Forelimb muscle (tissue), 1 donor: ENCODE results near the gene STXBP6. TPM values are rescaled to one million over a fixed set of nuclear protein-coding genes. Genes with fewer than 3 reads are reported as not detected.

Experiments
- DNase-seq: peaks from one replicate; pipeline ENCODE4 v3.0.0-alpha.2; 2013; ENCODE audit warnings: low read depth
- polyA plus RNA-seq: library from polyadenylated mRNA; unstranded; fragments of 120-200 nt; gene quantifications from one replicate; pipeline ENCODE4 v1.2.1, GENCODE V29; 2013; ENCODE audit not compliant: insufficient read length

STXBP6 gene
- polyA plus RNA-seq, 1 donor, result 15.4 TPM

GRCh38 chr14:25052385-25052784 lies 2.4 kb upstream of the STXBP6 start:
- no peak for DNase-seq

DNA sequence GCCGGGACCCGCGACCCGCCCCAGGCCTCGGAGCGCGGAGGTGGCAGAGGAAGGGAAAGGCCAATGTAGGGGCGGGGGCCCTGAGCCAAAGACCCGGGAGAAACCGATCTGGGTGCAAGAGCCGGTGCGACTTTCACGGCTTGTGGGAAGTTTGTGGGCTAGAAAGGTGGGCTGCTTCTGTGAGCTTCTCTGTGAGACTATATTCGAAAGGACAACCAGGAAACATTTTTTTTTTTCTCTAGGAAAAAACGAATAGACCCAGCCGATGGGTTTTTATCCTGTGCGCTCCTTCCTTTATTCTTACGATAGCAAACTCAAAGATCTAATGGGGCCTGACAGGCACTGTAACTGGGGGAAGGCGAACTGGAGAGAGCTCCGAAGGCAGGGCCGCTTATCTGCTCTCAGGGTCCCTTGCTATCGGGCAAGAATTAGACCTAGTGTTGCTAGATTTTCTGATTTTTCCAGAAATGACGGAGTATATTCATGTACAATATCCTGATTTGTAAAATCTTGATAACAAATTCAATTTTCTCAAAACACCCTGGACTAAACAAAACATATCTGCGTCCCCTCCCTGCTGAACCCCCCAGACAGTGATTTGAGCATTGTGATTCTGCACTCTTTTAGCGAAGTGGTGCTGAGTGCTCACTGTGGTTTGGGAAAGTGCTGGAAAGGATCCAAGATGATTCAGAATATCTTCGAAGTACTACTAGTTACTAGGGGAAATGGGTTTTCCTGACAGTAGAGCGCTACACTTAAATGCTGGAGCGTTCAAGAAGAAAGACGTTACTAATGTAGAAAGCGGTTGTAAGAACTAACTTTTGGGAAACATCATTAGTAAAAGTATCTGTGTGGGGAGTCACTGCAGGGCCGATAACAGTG lies 563 bp upstream of the STXBP6 start:
- no peak for DNase-seq

GRCh38 chr14:25049093-25049567 lies 817 bp downstream of the STXBP6 start:
- no peak for DNase-seq

GRCh38 chr14:25048170-25049016 lies 1.6 kb downstream of the STXBP6 start:
- no peak for DNase-seq

- no peak for DNase-seq
Observed at GRCh38 chr14:25046301-25046943, 3.5 kb downstream of the STXBP6 start.

- no peak for DNase-seq
Observed at GRCh38 chr14:25044106-25044698, 5.7 kb downstream of the STXBP6 start.

GRCh38 chr14:25042362-25043299 lies 7.3 kb downstream of the STXBP6 start:
- DNase-seq, result no peak

DNA sequence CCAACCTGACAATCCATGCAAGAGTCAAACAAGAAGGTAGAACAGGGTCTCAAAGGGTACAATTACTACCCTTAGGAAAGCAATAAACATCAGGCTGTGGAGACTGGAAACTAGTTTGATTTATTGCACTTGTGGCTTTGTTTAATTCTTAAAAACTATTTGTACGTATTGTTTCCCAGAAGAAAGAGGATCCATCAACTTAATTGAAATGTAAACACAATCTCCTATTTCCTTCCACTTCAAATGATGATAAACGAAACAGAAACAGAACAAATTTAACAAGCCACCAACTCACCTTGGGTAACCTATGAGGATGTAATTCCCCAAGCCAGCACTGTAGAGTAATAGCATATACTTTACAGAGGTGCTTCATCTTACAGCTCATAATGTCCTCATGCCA lies 8.0 kb downstream of the STXBP6 start:
- no peak for DNase-seq

DNA sequence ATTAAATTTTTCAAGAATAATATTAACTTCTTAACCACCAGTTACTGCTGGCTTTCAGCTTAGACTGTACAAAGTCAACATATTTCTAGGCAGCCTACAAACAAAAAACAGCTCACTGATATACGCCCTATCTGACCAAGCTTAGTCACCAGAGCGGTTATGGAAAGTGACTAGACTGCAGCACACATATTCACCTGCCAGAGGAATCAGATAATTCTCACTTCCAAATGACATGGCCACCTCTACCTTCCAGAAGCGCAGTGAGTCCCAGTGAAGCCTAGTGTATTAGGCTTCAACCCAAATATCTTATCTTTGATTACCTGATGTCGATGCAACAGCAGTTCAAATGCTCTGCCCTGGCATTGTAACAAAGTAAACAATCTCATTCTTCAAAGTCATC lies 8.5 kb downstream of the STXBP6 start:
- DNase-seq, result no peak

GRCh38 chr14:25039933-25040332 lies 10.0 kb downstream of the STXBP6 start:
- DNase-seq, result no peak

GRCh38 chr14:25038044-25038668 lies 11.8 kb downstream of the STXBP6 start:
- DNase-seq, result no peak

DNA sequence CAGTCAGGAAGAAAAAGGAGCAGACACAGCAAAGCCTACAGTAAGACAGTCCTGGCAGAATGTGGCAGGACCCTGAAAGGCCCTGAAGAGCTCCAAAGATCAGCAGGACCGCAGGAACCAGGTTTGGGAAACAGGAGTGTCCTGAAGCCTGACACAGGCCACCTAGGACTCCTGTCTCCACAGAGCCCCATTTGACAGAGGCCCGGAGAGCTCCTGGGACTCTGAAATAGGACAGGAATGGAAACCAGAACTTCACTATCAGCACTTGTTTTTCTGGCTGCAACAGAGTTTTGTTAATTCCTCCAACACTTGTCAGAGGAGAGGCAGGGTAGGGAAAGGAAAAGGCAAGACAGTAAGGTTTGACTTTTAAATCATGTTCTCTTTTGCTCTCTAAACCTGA lies 12.9 kb downstream of the STXBP6 start:
- DNase-seq, result no peak

DNA sequence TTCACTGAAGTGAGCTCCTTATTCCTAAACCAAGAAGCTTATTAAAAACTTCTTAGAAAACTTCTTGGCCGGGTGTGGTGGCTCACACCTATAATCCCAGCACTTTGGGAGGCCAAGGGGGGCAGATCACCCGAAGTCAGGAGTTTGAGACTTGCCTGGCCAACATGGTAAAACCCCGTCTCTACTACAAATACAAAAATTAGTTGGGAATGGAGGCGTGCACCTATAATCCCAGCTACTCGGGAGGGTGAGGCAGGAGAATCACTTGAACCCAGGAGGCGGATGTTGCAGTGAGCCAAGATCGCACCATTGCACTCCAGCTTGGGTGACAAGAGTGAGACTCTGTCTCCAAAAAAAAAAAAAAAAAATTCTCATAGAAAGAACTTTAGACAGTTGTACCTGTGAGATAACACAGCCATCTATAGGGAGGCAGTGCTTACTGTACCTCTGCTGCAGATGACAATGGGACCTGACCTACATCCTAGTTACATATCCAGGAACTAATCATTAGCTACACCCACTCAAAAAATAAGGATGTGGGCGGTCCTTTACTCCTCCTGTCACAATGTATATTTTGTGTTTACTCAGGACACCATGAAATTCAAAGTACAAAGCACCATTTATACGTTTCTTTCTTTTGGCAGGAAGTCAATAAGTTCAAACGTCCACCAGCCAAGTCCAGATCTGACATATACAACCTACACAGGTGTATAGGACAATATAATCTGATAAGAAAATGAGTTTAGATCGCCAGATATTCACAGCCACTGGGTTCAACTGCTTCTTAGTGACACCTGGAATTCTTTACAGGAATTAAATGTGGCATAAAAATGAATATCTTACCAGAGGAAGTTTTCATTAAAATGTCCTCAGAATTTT lies 14.9 kb downstream of the STXBP6 start:
- no peak for DNase-seq

DNA sequence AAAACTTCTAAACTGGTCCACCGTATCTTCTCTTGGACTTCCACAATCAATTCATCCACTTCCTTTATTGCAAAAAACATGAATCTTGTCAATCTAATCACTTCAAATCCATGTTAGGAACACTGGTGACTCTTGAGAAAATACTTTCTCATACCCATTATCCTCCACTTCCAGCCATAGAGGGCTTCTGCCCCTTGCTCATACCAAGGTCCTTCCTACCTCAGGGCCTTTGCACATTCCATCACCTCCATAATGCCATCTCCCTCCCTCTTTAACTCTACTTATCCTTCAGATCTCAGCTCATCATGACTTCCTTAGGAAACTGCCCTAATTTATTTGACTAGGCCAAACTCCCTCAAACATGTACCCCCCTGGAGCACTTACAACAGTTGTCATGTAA lies 16.6 kb downstream of the STXBP6 start:
- no peak for DNase-seq

GRCh38 chr14:25032092-25032784 lies 17.7 kb downstream of the STXBP6 start:
- DNase-seq, result no peak

- DNase-seq, result no peak
Observed at GRCh38 chr14:25026476-25027137, 23.3 kb downstream of the STXBP6 start.

DNA sequence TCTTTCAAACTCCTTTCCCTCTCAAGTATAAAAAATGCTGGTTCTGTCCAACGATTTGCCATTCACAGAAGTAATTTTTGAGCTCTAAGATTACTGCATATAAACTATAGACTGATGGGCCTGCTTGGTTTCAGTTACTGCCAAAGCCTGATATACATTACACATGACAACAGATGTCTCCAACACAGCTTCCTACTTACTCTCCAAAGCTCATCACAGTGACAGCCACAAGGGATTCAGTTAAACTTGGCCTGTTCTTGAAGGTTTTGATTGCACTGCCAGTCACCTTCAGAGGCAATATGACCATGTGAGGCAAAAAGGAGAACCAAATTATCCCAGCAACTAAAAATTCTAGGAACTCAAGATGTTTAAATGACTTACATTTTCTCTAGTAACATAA lies 30.1 kb downstream of the STXBP6 start:
- DNase-seq, result no peak

- DNase-seq, result no peak
Observed at GRCh38 chr14:25017562-25017961, 32.4 kb downstream of the STXBP6 start.
